Osteoblast (primary cell): ENCODE results near the gene PDE8B. TPM values are rescaled to one million over a fixed set of nuclear protein-coding genes. Genes with fewer than 3 reads are reported as not detected.

ENCODE experiments used
- DNase-seq: peaks from one replicate; pipeline ENCODE4 v3.0.0; 2011; ENCODE audit warnings: low spot score, mixed read lengths; ENCODE audit not compliant: insufficient read length; ENCODE audit errors: missing footprints
- H2AFZ ChIP-seq: 2 replicates; pipeline ENCODE4 v1.6.0; 2011; ENCODE audit warnings: mild to moderate bottlenecking, low read length
- H3K27ac ChIP-seq: 2 replicates; pipeline ENCODE4 v1.5.1; 2011; ENCODE audit warnings: mild to moderate bottlenecking, low read depth, low read length, moderate library complexity
- H3K27me3 ChIP-seq: 2 replicates; pipeline ENCODE4 v1.6.0; 2012; ENCODE audit warnings: mild to moderate bottlenecking, control low read depth, inconsistent platforms, low read length, moderate library complexity; ENCODE audit not compliant: insufficient read depth
- H3K36me3 ChIP-seq: 2 replicates; pipeline ENCODE4 v1.5.1; 2011; ENCODE audit warnings: mild to moderate bottlenecking, low read length, control low read depth, moderate library complexity; ENCODE audit not compliant: insufficient read depth
- H3K4me1 ChIP-seq: 2 replicates; pipeline ENCODE4 v1.5.1; 2011; ENCODE audit warnings: mild to moderate bottlenecking, low read length, control low read depth, moderate library complexity; ENCODE audit not compliant: insufficient read depth
- H3K4me2 ChIP-seq: 2 replicates; pipeline ENCODE4 v1.6.0; 2011; ENCODE audit warnings: mild to moderate bottlenecking, low read length; ENCODE audit not compliant: insufficient read depth
- H3K4me3 ChIP-seq: fragments of 200-600 bp; sonication (generic); 3 replicates; pipeline ENCODE4 v1.5.1; 2012; ENCODE audit warnings: mild to moderate bottlenecking, low read length, inconsistent platforms; ENCODE audit not compliant: insufficient read depth
- H3K79me2 ChIP-seq: 2 replicates; pipeline ENCODE4 v1.6.0; 2012; ENCODE audit warnings: mild to moderate bottlenecking, low read length, control low read depth, inconsistent platforms; ENCODE audit not compliant: insufficient read depth
- H3K9me3 ChIP-seq: 2 replicates; pipeline ENCODE4 v1.5.1; 2011; ENCODE audit warnings: low read depth, low read length, control low read depth
- H4K20me1 ChIP-seq: 2 replicates; pipeline ENCODE4 v1.6.0; 2012; ENCODE audit warnings: mild to moderate bottlenecking, low read length, control low read depth; ENCODE audit not compliant: insufficient read depth
- total RNA-seq: library from RNA; depleted of rRNA; stranded (reverse); fragments of >200 nt; gene quantifications from 2 replicates; pipeline ENCODE4 v1.2.3, GENCODE V29; 2012
- TF ChIP-seq, protein P1 (sequence below): IDR thresholded peaks from 2 replicates; pipeline ENCODE4 v1.5.1; 2011; ENCODE audit warnings: mild to moderate bottlenecking, low read depth, low read length, moderate library complexity; ENCODE audit errors: extremely low read depth

The PDE8B gene, protein sequence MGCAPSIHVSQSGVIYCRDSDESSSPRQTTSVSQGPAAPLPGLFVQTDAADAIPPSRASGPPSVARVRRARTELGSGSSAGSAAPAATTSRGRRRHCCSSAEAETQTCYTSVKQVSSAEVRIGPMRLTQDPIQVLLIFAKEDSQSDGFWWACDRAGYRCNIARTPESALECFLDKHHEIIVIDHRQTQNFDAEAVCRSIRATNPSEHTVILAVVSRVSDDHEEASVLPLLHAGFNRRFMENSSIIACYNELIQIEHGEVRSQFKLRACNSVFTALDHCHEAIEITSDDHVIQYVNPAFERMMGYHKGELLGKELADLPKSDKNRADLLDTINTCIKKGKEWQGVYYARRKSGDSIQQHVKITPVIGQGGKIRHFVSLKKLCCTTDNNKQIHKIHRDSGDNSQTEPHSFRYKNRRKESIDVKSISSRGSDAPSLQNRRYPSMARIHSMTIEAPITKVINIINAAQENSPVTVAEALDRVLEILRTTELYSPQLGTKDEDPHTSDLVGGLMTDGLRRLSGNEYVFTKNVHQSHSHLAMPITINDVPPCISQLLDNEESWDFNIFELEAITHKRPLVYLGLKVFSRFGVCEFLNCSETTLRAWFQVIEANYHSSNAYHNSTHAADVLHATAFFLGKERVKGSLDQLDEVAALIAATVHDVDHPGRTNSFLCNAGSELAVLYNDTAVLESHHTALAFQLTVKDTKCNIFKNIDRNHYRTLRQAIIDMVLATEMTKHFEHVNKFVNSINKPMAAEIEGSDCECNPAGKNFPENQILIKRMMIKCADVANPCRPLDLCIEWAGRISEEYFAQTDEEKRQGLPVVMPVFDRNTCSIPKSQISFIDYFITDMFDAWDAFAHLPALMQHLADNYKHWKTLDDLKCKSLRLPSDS
- under 0.01 TPM in 2 replicates for total RNA-seq

DNA sequence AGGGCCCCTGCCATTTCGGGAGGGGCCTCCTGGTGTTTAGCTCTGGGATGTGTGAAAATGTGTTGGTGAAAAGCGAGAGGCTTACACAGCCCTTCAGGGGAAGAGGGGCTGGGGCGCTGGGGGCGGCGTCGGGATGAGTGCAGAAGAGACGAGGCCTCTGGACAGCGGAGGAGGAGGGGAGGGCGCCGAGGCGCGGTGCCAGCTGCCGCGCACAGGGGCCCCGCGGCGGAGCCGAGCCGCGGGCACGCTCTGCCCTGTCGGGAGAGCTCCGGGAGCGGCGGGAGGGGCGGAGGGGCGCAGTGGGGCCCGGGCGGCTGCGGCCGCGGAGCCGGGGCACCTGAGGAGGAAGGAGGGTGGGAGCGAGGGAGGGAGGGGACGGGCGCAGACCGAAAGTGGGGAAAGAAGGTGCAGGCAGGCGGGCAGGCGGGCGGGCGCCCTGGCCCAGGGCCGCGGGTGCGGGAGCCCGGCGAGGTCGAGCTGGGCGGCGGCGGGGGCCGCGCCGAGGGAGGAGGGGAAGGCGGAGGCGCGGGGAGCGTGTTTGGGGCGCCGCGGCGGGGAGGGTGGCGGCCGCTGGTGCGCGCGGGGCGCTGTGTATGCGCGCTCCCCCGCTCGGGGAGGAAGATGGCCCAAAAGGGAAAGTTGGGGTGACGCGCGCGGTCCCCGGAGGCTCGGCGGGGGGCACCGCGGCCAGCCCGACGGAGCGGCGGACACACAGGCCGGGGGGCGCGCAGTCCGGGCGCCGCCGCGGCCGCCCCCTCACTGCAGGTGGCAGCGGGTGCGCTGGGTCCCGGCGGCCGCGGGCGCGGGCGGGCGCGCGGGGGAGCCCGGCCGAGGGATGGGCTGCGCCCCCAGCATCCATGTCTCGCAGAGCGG lies at the start of gene PDE8B:
TSS of gene PDE8B (plus strand) at position 590 of the 873 bp plus-strand sequence. CDS start at position 836, 246 bp downstream.
- no peaks in the 10 kb centered on the region for H4K20me1 ChIP-seq
- peak; percentile 83 for DNase-seq
- no peak within 1 kb of the TSS for H2AFZ ChIP-seq
- no peaks in the 10 kb centered on the region for H3K79me2 ChIP-seq
- H3K9me3 ChIP-seq: no peaks in the 10 kb centered on the region
- H3K4me3 ChIP-seq: peak within 1 kb of the TSS; percentile 51
- H3K27me3 ChIP-seq: peaks cover 89% of the 10 kb centered on the region
- H3K27ac ChIP-seq: no peak within 1 kb of the TSS
- H3K36me3 ChIP-seq: no peaks in the 10 kb centered on the region
- H3K4me2 ChIP-seq: peak within 1 kb of the TSS; percentile 38
- TF ChIP-seq, protein P1, sequence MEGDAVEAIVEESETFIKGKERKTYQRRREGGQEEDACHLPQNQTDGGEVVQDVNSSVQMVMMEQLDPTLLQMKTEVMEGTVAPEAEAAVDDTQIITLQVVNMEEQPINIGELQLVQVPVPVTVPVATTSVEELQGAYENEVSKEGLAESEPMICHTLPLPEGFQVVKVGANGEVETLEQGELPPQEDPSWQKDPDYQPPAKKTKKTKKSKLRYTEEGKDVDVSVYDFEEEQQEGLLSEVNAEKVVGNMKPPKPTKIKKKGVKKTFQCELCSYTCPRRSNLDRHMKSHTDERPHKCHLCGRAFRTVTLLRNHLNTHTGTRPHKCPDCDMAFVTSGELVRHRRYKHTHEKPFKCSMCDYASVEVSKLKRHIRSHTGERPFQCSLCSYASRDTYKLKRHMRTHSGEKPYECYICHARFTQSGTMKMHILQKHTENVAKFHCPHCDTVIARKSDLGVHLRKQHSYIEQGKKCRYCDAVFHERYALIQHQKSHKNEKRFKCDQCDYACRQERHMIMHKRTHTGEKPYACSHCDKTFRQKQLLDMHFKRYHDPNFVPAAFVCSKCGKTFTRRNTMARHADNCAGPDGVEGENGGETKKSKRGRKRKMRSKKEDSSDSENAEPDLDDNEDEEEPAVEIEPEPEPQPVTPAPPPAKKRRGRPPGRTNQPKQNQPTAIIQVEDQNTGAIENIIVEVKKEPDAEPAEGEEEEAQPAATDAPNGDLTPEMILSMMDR: no peak
- no peaks in the 10 kb centered on the region for H3K4me1 ChIP-seq

DNA sequence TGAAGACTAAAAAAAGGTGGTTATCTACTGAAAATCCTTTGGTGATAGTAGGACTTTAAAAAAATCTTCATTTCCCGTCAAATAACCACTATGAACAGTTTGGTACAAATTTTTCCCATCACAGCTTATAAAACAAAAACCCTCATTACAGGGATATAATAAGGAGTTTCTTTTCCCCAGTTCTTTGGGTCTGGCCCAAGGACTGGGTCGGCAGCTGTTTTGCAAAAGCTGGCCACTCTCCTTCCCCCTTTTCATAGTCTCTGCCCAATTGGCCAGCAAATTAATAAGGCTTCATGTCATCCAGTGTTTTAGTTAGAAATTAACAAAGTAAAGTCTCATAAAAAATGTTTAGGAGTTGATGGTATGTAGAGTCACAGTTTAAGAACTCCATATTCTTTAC lies 47.0 kb upstream of the PDE8B start:
- no peak overlapping the region for H2AFZ ChIP-seq
- DNase-seq: no peak
- TF ChIP-seq, protein P1: no peak
- no peaks in the 10 kb centered on the region for H3K36me3 ChIP-seq
- H3K9me3 ChIP-seq: no peaks in the 10 kb centered on the region
- H3K4me3 ChIP-seq: no peak overlapping the region
- H4K20me1 ChIP-seq: no peaks in the 10 kb centered on the region
- H3K4me2 ChIP-seq: no peak overlapping the region
- H3K27ac ChIP-seq: no peak overlapping the region
- H3K4me1 ChIP-seq: peaks cover 16% of the 10 kb centered on the region
- H3K79me2 ChIP-seq: no peaks in the 10 kb centered on the region
- H3K27me3 ChIP-seq: no peaks in the 10 kb centered on the region

DNA sequence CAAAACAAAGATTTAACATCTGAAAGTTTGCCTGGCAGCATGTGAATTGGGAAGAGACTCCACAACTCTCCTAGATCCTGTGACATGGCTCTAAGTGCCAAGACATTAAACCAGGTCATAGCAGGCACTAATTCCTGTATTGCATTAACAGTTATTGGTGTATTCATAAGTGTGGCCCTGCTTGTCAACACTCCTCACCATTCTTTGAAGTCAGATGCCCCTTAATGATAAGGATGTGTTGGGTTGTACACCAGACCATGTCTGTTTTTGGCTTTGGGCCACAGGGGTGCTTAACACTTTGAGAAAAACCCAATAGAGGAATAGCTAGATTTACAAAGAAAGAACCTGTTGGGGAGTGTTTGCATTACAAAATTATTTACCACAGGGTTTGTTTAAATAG lies 43.4 kb upstream of the PDE8B start:
- no peak overlapping the region for H3K27ac ChIP-seq
- no peaks in the 10 kb centered on the region for H3K9me3 ChIP-seq
- H3K4me2 ChIP-seq: no peak overlapping the region
- DNase-seq: no peak
- H3K4me3 ChIP-seq: no peak overlapping the region
- H3K79me2 ChIP-seq: no peaks in the 10 kb centered on the region
- H3K36me3 ChIP-seq: no peaks in the 10 kb centered on the region
- H3K27me3 ChIP-seq: peaks cover 6% of the 10 kb centered on the region
- H2AFZ ChIP-seq: no peak overlapping the region
- H3K4me1 ChIP-seq: peaks cover 21% of the 10 kb centered on the region
- TF ChIP-seq, protein P1: no peak
- H4K20me1 ChIP-seq: no peaks in the 10 kb centered on the region
